ENCODE results near the gene PARN. TPM values are rescaled to one million over a fixed set of nuclear protein-coding genes. Genes with fewer than 3 reads are reported as not detected.

Gene PARN
- total and polyA plus RNA-seq, 9 of the 15 experiments (the other 6 are each of a cell fraction or from before 2014, with no cell fraction given) = 9.6 to 51.3 (median 40.4) TPM

DNA sequence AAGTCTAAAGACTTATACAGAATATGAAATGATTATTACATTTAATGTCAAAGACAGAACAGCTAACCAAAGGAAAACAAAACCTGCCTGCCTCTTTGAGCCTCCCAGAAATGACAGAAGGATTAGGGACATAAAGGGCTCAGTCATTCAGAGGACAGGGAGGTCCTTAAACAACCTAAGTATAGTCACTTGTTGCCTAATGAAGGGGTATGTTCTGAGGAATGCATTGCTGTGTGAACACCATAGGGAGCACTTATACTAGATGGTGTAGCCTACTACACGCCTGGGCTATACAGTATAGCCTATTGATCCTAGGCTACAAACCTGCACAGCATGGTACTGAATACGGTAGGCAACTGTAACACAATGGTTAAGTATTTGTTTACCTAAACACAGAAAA, 106.4 kb downstream of the PARN start:
- H3K9me3 ChIP-seq (replicated peaks; ENCODE audit: control insufficient read depth, insufficient read depth, low read depth, low read length) = no peaks in the 10 kb centered on the region
- TF ChIP-seq STAG1 (CRISPR knock-in tag; IDR thresholded peaks at IDR 0.05; ENCODE audit: borderline replicate concordance) = no peak
- no peak for TF ChIP-seq U2AF1 (optimal IDR thresholded peaks at IDR 0.05; ENCODE audit: low read depth, low read length)
- no peak for TF ChIP-seq BRD9 (IDR thresholded peaks at IDR 0.05; ENCODE audit: low read depth, partially characterized antibody)
- TF ChIP-seq TAF7 (tag; IDR thresholded peaks at IDR 0.05) = no peak
- no peak for TF ChIP-seq PCBP1 (IDR thresholded peaks at IDR 0.05; ENCODE audit: low read depth, low read length, poor library complexity, severe bottlenecking)
- no peak for TF ChIP-seq NR2C1 (IDR thresholded peaks at IDR 0.05)
- no peak for TF ChIP-seq NR2C1 (tag; IDR thresholded peaks at IDR 0.05)
- no peak for TF ChIP-seq ZNF224 (CRISPR knock-in tag; IDR thresholded peaks at IDR 0.05)
- no peak for TF ChIP-seq CEBPZ (IDR thresholded peaks at IDR 0.05; ENCODE audit: borderline replicate concordance, low read depth, low read length)
- TF ChIP-seq, protein P1, sequence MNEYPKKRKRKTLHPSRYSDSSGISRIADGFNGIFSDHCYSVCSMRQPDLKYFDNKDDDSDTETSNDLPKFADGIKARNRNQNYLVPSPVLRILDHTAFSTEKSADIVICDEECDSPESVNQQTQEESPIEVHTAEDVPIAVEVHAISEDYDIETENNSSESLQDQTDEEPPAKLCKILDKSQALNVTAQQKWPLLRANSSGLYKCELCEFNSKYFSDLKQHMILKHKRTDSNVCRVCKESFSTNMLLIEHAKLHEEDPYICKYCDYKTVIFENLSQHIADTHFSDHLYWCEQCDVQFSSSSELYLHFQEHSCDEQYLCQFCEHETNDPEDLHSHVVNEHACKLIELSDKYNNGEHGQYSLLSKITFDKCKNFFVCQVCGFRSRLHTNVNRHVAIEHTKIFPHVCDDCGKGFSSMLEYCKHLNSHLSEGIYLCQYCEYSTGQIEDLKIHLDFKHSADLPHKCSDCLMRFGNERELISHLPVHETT (CRISPR knock-in tag; conservative IDR thresholded peaks at IDR 0.05 in 1 of 2, IDR thresholded peaks at IDR 0.05 in 1 of 2) = no peak
- no peak for TF ChIP-seq ZNF12 (CRISPR knock-in tag; IDR thresholded peaks at IDR 0.05)
- TF ChIP-seq CUX1 (CRISPR knock-in tag; IDR thresholded peaks at IDR 0.05) = no peak
- H4K20me1 ChIP-seq (replicated peaks; ENCODE audit: control insufficient read depth, insufficient read depth, low read length) = no peaks in the 10 kb centered on the region
- intact Hi-C loops (cut with micrococcal nuclease) = loop anchor here (10.0 kb wide), 1 partner anchor 149 kb away; no protein-coding TSS in a partner anchor
- ChIA-PET POLR2A (no interaction called here), CTCF (ENCODE audit: low intra/inter-chr PET ratio) (no interaction called here)
- H3K4me3 ChIP-seq = no peak overlapping the region
- H3K9ac ChIP-seq (ENCODE audit: insufficient read depth in 1 of 2, low read depth in 2 of 2, low read length in 2 of 2) = no peak overlapping the region
- FAIRE-seq (no peak), ATAC-seq (no peak), DNase-seq (ENCODE audit: extremely low read depth in 1 of 4, low spot score in 3 of 4) (no peak)
- H3K4me2 ChIP-seq (ENCODE audit: insufficient read depth, low read length) = no peak overlapping the region
- no peaks in the 10 kb centered on the region for H3K9me1 ChIP-seq (ENCODE audit: control insufficient read depth, insufficient read depth, low read length)
- H2AFZ ChIP-seq (ENCODE audit: low read depth, low read length) = no peak overlapping the region
- BruUV-seq (replicated peaks) = no TSS peak
- no peaks in the 10 kb centered on the region for H3K36me3 ChIP-seq (ENCODE audit: control insufficient read depth, insufficient read depth, low read length)
- no peaks in the 10 kb centered on the region for H3K27me3 ChIP-seq (ENCODE audit: control insufficient read depth in 2 of 2, insufficient read depth in 2 of 2, low read length in 2 of 2)
- peaks cover 0 to 18% of the 10 kb centered on the region in 2 experiments; a peak in 4 of 5 replicates for H3K4me1 ChIP-seq (replicated peaks in 1 of 2; ENCODE audit: control insufficient read depth in 2 of 2, insufficient read depth in 2 of 2, low read length in 2 of 2)
- H3K27ac ChIP-seq (ENCODE audit: extremely low read depth, low read depth, low read length) = no peak overlapping the region
- in situ Hi-C loops (cut with MboI) = loop anchor here (10.0 kb wide), 1 partner anchor 599 kb away; the partner anchor contains the start of gene ERCC4
- 74% methylated on average over 2 of the region's 2 CpGs for WGBS (ENCODE audit: insufficient coverage, low coverage, missing lambda C conversion rate)
- 0 out of 3 replicates have a peak, but pooled peaks cover 6% of the 10 kb centered on the region for H3K79me2 ChIP-seq (ENCODE audit: control insufficient read depth, insufficient read depth, low read length)

All from K562 (cell line).